ENCODE data around the gene ALPG.

- TF ChIP-seq ATF1 (CRISPR knock-in tag; IDR thresholded peaks at IDR 0.05), result no peak
- no peak for TF ChIP-seq CTCF (IDR thresholded peaks at IDR 0.05)
- no peak for TF ChIP-seq HMGXB4 (CRISPR knock-in tag; IDR thresholded peaks at IDR 0.05)
- TF ChIP-seq ZBTB43 (CRISPR knock-in tag; IDR thresholded peaks at IDR 0.05), result no peak
- TF ChIP-seq CREB1 (CRISPR knock-in tag; IDR thresholded peaks at IDR 0.05), result no peak
- no peak for TF ChIP-seq MLX (CRISPR knock-in tag; IDR thresholded peaks at IDR 0.05)
- TF ChIP-seq ATF3 (CRISPR knock-in tag; conservative IDR thresholded peaks at IDR 0.05), result no peak
- no peak for TF ChIP-seq ZNF317 (CRISPR knock-in tag; IDR thresholded peaks at IDR 0.05; ENCODE audit: borderline replicate concordance, low read depth)
- TF ChIP-seq CREM (CRISPR knock-in tag; IDR thresholded peaks at IDR 0.05), result no peak
- TF ChIP-seq FOXJ3 (CRISPR knock-in tag; IDR thresholded peaks at IDR 0.05; ENCODE audit: borderline replicate concordance), result no peak
- TF ChIP-seq USF2 (CRISPR knock-in tag; IDR thresholded peaks at IDR 0.05), result no peak
- TF ChIP-seq ZNF232 (CRISPR knock-in tag; IDR thresholded peaks at IDR 0.05), result no peak
Observed at GRCh38 chr2:232395586-232395985, 11.1 kb upstream of the ALPG start.

Data from WTC11 (cell line).